ENCODE measurements around the gene NTN5. TPM values are rescaled to one million over a fixed set of nuclear protein-coding genes. Genes with fewer than 3 reads are reported as not detected.

NTN5 gene
- total and polyA plus RNA-seq, 9 of the 15 experiments (the other 6 are each of a cell fraction or from before 2014, with no cell fraction given), result not detected

- TF ChIP-seq TRIM24 (IDR thresholded peaks at IDR 0.05), result no peak
- TF ChIP-seq, protein P1, sequence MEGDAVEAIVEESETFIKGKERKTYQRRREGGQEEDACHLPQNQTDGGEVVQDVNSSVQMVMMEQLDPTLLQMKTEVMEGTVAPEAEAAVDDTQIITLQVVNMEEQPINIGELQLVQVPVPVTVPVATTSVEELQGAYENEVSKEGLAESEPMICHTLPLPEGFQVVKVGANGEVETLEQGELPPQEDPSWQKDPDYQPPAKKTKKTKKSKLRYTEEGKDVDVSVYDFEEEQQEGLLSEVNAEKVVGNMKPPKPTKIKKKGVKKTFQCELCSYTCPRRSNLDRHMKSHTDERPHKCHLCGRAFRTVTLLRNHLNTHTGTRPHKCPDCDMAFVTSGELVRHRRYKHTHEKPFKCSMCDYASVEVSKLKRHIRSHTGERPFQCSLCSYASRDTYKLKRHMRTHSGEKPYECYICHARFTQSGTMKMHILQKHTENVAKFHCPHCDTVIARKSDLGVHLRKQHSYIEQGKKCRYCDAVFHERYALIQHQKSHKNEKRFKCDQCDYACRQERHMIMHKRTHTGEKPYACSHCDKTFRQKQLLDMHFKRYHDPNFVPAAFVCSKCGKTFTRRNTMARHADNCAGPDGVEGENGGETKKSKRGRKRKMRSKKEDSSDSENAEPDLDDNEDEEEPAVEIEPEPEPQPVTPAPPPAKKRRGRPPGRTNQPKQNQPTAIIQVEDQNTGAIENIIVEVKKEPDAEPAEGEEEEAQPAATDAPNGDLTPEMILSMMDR (IDR thresholded peaks at IDR 0.05 in 2 of 3, conservative IDR thresholded peaks at IDR 0.05 in 1 of 3; ENCODE audit: insufficient read depth in 2 of 3, low read depth in 1 of 3, low read length in 3 of 3), result peak; percentile 90 to 92 (median 92)
- peak; percentile 64; the same call in 1 of the 2 replicates for TF ChIP-seq ZNF121 (CRISPR knock-in tag; conservative IDR thresholded peaks at IDR 0.05)
- no peak for TF ChIP-seq CAMTA2 (CRISPR knock-in tag; conservative IDR thresholded peaks at IDR 0.05)
- TF ChIP-seq RCOR1 (IDR thresholded peaks at IDR 0.05; ENCODE audit: borderline replicate concordance in 1 of 2, low read depth in 2 of 2, low read length in 2 of 2), result peak in 1 of 2 experiments; percentile 42; a peak in 1 of 4 replicates
- peak; percentile 45; the same call in 1 of the 2 replicates for TF ChIP-seq JUND (IDR thresholded peaks at IDR 0.05; ENCODE audit: borderline replicate concordance, low read depth, low read length)
- TF ChIP-seq JUND (tag; IDR thresholded peaks at IDR 0.05; ENCODE audit: borderline replicate concordance, low read depth, low read length), result no peak; the same call in 2 of the 3 replicates
- no peak for TF ChIP-seq MTA2 (IDR thresholded peaks at IDR 0.05; ENCODE audit: low read depth)
- peak; percentile 80 to 88 for TF ChIP-seq RAD21 (CRISPR knock-in tag; conservative IDR thresholded peaks at IDR 0.05 in 1 of 2, IDR thresholded peaks at IDR 0.05 in 1 of 2)
- TF ChIP-seq RBFOX2 (IDR thresholded peaks at IDR 0.05; ENCODE audit: low read depth, low read length), result 0 out of 2 replicates have a peak, but pooled peaks have one; percentile 25
- peak; percentile 52 for TF ChIP-seq ZFX (CRISPR knock-in tag; IDR thresholded peaks at IDR 0.05)
- TF ChIP-seq ETS1 (conservative IDR thresholded peaks at IDR 0.05; ENCODE audit: control insufficient read depth, low read depth, low read length), result 0 out of 2 replicates have a peak, but pooled peaks have one; percentile 36
- TF ChIP-seq FOXA1 (IDR thresholded peaks at IDR 0.05; ENCODE audit: borderline replicate concordance), result no peak
- 0 out of 2 replicates have a peak, but pooled peaks have one; percentile 30 for TF ChIP-seq L3MBTL2 (IDR thresholded peaks at IDR 0.05)
- TF ChIP-seq, protein P2, sequence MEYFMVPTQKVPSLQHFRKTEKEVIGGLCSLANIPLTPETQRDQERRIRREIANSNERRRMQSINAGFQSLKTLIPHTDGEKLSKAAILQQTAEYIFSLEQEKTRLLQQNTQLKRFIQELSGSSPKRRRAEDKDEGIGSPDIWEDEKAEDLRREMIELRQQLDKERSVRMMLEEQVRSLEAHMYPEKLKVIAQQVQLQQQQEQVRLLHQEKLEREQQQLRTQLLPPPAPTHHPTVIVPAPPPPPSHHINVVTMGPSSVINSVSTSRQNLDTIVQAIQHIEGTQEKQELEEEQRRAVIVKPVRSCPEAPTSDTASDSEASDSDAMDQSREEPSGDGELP (CRISPR knock-in tag; IDR thresholded peaks at IDR 0.05; ENCODE audit: borderline replicate concordance), result peak; percentile 46; the same call in 1 of the 2 replicates
- peak; percentile 48 for TF ChIP-seq TEAD4 (IDR thresholded peaks at IDR 0.05; ENCODE audit: low read length)
- peak; percentile 77 for TF ChIP-seq TEAD4 (CRISPR knock-in tag; IDR thresholded peaks at IDR 0.05; ENCODE audit: borderline replicate concordance)
- TF ChIP-seq CREB5 (CRISPR knock-in tag; IDR thresholded peaks at IDR 0.05), result no peak
- no peak for TF ChIP-seq ZEB2 (IDR thresholded peaks at IDR 0.05)
- TF ChIP-seq XRCC5 (IDR thresholded peaks at IDR 0.05; ENCODE audit: low read depth, low read length), result 0 out of 2 replicates have a peak, but pooled peaks have one; percentile 47
These were observed 2.4 kb upstream of the NTN5 start (continued) for GRCh38 chr19:48674921-48675824.
